ENCODE data around the gene PI4KB.

The PI4KB gene

DNA sequence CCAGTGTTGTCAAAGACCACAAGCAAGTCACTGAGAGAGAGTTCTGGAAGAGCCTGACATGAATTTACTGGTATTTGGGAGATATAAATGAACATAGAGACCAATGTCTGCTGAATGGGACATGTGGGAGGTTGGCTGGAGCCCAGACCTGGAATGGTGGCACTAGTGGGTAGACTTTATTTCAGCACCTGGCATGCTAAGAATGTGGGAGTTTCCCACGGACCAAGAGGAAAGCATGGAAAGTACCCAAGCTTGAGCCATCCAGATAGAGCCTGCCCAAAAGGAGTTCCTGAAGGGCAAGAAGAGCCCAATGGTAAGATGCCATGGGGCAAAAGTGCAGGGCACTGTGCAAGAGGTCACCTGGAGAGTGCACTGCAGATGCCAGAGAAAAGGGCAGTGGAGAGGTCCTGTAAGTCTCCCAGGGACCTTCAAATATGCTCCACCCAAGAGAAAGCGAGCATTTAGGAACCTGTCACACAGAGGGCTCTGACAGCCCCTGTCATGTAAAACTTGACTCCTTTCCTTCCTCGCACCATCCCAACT lies 53.2 kb downstream of the PI4KB start:
- H3K36me3 ChIP-seq, result peaks cover 16% of the 10 kb centered on the region
- H3K9me3 ChIP-seq, result no peaks in the 10 kb centered on the region
- no peak for TF ChIP-seq CTCF (IDR thresholded peaks at IDR 0.05)
- H3K4me3 ChIP-seq (ENCODE audit: low read depth in 1 of 2, low read length in 1 of 2), result no peak overlapping the region
- H3K27ac ChIP-seq, result no peak overlapping the region
- H3K4me1 ChIP-seq (ENCODE audit: control insufficient read depth in 1 of 2, insufficient read depth in 1 of 2, low read depth in 1 of 2, low read length in 1 of 2), result peaks cover 43% of the 10 kb centered on the region in 2 experiments
- no peaks in the 10 kb centered on the region for H3K27me3 ChIP-seq

- Histone ChIP-seq H3K9me3 (no peaks in the 10 kb centered on the region), H3K27ac (peak overlapping the region; percentile 35), H3K36me3 (peaks cover 69% of the 10 kb centered on the region), H3K4me1 (ENCODE audit: control insufficient read depth in 1 of 2, insufficient read depth in 1 of 2, low read depth in 1 of 2, low read length in 1 of 2) (peaks cover 12 to 14% of the 10 kb centered on the region in 2 experiments), H3K4me3 (ENCODE audit: low read depth in 1 of 2, low read length in 1 of 2) (no peak overlapping the region), H3K27me3 (no peaks in the 10 kb centered on the region)
- no peak for TF ChIP-seq CTCF (IDR thresholded peaks at IDR 0.05)
Observed at GRCh38 chr1:151267760-151268159, 59.5 kb downstream of the PI4KB start.

- no peak for TF ChIP-seq CTCF (IDR thresholded peaks at IDR 0.05)
- H3K36me3 ChIP-seq, result peaks cover 75% of the 10 kb centered on the region
- no peaks in the 10 kb centered on the region for H3K9me3 ChIP-seq
- H3K27me3 ChIP-seq, result no peaks in the 10 kb centered on the region
- peak overlapping the region; percentile 36 for H3K27ac ChIP-seq
- peaks cover 12 to 14% of the 10 kb centered on the region in 2 experiments for H3K4me1 ChIP-seq (ENCODE audit: control insufficient read depth in 1 of 2, insufficient read depth in 1 of 2, low read depth in 1 of 2, low read length in 1 of 2)
- H3K4me3 ChIP-seq (ENCODE audit: low read depth in 1 of 2, low read length in 1 of 2), result no peak overlapping the region
Observed at GRCh38 chr1:151266821-151267220, 60.4 kb downstream of the PI4KB start.

DNA sequence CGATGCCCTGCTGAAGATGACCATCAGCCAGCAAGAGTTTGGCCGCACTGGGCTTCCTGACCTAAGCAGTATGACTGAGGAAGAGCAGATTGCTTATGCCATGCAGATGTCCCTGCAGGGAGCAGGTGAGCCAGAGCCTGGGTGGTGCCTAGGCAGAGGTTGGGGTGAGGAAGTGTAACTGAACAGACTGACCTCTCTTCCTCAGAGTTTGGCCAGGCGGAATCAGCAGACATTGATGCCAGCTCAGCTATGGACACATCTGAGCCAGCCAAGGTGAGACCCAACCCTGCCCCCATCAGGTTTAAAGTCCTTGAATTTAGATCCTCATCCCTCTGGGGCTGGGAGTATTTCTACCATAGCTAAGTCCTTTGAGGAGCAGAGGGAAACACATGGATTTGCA lies 60.9 kb downstream of the PI4KB start:
- peak overlapping the region; percentile 36 for H3K27ac ChIP-seq

GRCh38 chr1:151265446-151266236 lies 61.6 kb downstream of the PI4KB start:
- Histone ChIP-seq H3K4me1 (ENCODE audit: control insufficient read depth in 1 of 2, insufficient read depth in 1 of 2, low read depth in 1 of 2, low read length in 1 of 2) (peaks cover 12 to 14% of the 10 kb centered on the region in 2 experiments), H3K27me3 (no peaks in the 10 kb centered on the region), H3K27ac (peak overlapping the region; percentile 81), H3K9me3 (no peaks in the 10 kb centered on the region), H3K4me3 (ENCODE audit: low read depth in 1 of 2, low read length in 1 of 2) (no peak overlapping the region), H3K36me3 (peaks cover 75% of the 10 kb centered on the region)
- TF ChIP-seq CTCF (IDR thresholded peaks at IDR 0.05), result no peak

More for the DNA sequence above, 60.9 kb downstream of the PI4KB start:
- peaks cover 75% of the 10 kb centered on the region for H3K36me3 ChIP-seq
- no peak overlapping the region for H3K4me3 ChIP-seq (ENCODE audit: low read depth in 1 of 2, low read length in 1 of 2)
- H3K4me1 ChIP-seq (ENCODE audit: control insufficient read depth in 1 of 2, insufficient read depth in 1 of 2, low read depth in 1 of 2, low read length in 1 of 2), result peaks cover 12 to 14% of the 10 kb centered on the region in 2 experiments
- no peaks in the 10 kb centered on the region for H3K27me3 ChIP-seq
- H3K9me3 ChIP-seq, result no peaks in the 10 kb centered on the region
- no peak for TF ChIP-seq CTCF (IDR thresholded peaks at IDR 0.05)
